ENCODE measurements around the gene DRD1. TPM values are rescaled to one million over a fixed set of nuclear protein-coding genes. Genes with fewer than 3 reads are reported as not detected.

The DRD1 gene
- total RNA-seq, 1 experiment from 2014 or later: 0.10 TPM

DNA sequence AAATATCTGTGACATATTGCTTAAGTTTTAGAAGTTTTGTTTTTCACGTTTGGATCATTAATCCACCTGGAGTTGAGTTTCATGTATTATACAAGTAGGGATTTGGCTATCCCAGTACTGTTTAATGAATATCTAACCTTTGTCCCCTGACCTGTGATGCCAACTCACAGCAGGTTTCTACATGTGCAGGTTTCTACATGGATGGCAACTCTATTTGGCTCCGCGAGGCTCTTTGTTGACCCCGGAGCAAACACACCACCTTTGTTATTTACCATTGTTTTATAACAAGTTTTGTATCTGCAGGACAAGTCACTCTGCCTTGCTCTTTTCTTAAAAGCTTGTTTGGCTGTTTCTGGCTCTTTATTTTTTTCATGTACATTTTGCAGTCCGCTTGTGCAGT, 33.5 kb upstream of the DRD1 start:
- no peak for DNase-seq
- no peaks in the 10 kb centered on the region; the same call in none of the 2 replicates for H3K36me3 ChIP-seq (replicated peaks; ENCODE audit: control insufficient read depth, insufficient read depth, low read length)
- H3K27me3 ChIP-seq (ENCODE audit: control insufficient read depth, insufficient read depth, low read length): peaks cover 6% of the 10 kb centered on the region; the same call in 1 of the 2 replicates
- no peak overlapping the region for H3K4me3 ChIP-seq (ENCODE audit: insufficient read depth, low read depth, low read length)

GRCh38 chr5:175475248-175475647, 31.3 kb upstream of the DRD1 start:
- Histone ChIP-seq H3K36me3 (replicated peaks; ENCODE audit: control insufficient read depth, insufficient read depth, low read length) (no peaks in the 10 kb centered on the region), H3K27me3 (ENCODE audit: control insufficient read depth, insufficient read depth, low read length) (peaks cover 6% of the 10 kb centered on the region; the same call in 1 of the 2 replicates), H3K4me3 (ENCODE audit: insufficient read depth, low read depth, low read length) (no peak overlapping the region)
- no peak for DNase-seq

DNA sequence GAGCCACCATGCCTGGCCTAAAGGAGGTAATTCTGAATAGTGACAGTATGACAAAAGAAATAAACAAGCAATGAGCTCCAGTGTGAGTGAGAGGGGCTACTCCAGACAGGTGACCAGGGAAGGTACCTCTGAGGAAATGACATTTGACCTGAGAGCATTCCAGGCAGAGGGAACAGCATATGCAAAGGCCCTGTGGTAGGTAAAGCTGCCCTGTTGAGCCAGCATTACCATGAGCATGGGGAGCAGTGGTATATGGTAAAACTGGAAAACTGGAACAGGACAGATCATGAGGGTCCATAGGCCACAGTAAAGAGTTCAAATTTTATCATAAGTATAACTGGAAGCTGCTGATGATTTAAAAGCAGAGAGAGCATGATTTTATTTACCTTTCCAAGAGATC, 28.4 kb upstream of the DRD1 start:
- Histone ChIP-seq H3K4me3 (ENCODE audit: insufficient read depth, low read depth, low read length) (no peak overlapping the region), H3K36me3 (replicated peaks; ENCODE audit: control insufficient read depth, insufficient read depth, low read length) (no peaks in the 10 kb centered on the region), H3K27me3 (ENCODE audit: control insufficient read depth, insufficient read depth, low read length) (peaks cover 1% of the 10 kb centered on the region; the same call in 1 of the 2 replicates)
- no peak for DNase-seq

GRCh38 chr5:175471628-175472027, 27.6 kb upstream of the DRD1 start:
- no peaks in the 10 kb centered on the region for H3K36me3 ChIP-seq (replicated peaks; ENCODE audit: control insufficient read depth, insufficient read depth, low read length)
- no peak for DNase-seq
- no peak overlapping the region for H3K4me3 ChIP-seq (ENCODE audit: insufficient read depth, low read depth, low read length)
- H3K27me3 ChIP-seq (ENCODE audit: control insufficient read depth, insufficient read depth, low read length): no peaks in the 10 kb centered on the region; the same call in 1 of the 2 replicates

- no peaks in the 10 kb centered on the region for H3K36me3 ChIP-seq (replicated peaks; ENCODE audit: control insufficient read depth, insufficient read depth, low read length)
- no peak for DNase-seq
- H3K4me3 ChIP-seq (ENCODE audit: insufficient read depth, low read depth, low read length): no peak overlapping the region
- no peaks in the 10 kb centered on the region; the same call in 1 of the 2 replicates for H3K27me3 ChIP-seq (ENCODE audit: control insufficient read depth, insufficient read depth, low read length)
Observed at GRCh38 chr5:175471196-175471595, 27.2 kb upstream of the DRD1 start.

DNA sequence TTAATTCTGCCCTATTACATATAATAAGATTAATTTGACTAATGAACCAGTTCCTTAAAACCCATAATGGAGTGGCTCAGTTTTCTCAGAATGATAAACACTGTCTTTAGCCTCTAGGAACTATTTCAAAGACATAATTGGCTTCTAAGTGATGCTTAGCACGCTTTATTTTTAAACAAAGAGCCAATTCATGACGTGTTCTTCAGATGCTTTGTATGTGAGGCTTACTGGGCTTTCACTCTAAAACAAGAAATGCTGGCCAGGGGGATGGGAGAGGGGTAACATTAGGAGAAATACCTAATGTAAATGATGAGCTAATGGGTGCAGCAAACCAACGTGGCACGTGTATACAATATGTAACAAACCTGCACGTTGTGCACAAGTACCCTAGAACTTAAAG, 26.8 kb upstream of the DRD1 start:
- Histone ChIP-seq H3K36me3 (replicated peaks; ENCODE audit: control insufficient read depth, insufficient read depth, low read length) (no peaks in the 10 kb centered on the region), H3K4me3 (ENCODE audit: insufficient read depth, low read depth, low read length) (no peak overlapping the region), H3K27me3 (ENCODE audit: control insufficient read depth, insufficient read depth, low read length) (no peaks in the 10 kb centered on the region; the same call in 1 of the 2 replicates)
- DNase-seq: no peak

DNA sequence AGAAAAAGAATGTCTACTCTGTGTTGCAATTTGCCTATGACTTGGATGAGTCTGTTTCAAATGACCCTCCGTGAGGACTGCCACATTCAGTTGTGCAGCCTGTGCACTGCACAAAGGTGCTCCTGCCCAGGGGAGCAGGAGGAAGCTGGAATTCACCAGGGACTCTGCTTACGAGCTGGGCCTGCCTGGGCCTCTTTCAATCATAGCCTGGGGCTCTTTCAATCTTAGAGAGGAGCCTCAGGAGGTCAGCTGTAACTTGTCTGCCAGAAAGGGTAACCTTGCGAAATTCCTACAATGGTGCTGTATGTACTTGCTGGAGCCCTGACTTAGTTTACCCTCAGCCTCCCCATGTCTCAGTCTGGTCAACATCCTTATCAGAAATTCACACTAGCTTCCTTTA, 25.9 kb upstream of the DRD1 start:
- no peak for DNase-seq
- H3K36me3 ChIP-seq (replicated peaks; ENCODE audit: control insufficient read depth, insufficient read depth, low read length): no peaks in the 10 kb centered on the region
- no peak overlapping the region for H3K4me3 ChIP-seq (ENCODE audit: insufficient read depth, low read depth, low read length)
- H3K27me3 ChIP-seq (ENCODE audit: control insufficient read depth, insufficient read depth, low read length): no peaks in the 10 kb centered on the region; the same call in 1 of the 2 replicates

DNA sequence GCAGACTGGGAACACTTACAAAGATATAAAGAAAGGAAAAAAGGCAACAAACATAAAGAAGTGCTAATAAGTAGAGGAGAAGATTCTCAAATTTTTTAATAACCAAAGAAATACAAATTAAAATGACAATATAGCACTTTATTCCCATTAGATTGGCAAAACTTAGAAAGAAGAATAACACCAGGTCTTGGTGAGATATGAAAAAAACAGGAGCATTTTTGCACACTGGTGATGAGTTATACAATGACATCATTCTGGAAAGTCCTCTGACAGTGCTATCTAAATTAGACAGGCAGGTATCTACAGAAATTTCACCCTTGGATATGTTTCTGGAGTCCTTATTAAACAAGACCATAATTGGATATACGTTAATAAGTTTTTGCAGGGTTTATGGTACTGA, 24.9 kb upstream of the DRD1 start:
- Histone ChIP-seq H3K36me3 (replicated peaks; ENCODE audit: control insufficient read depth, insufficient read depth, low read length) (no peaks in the 10 kb centered on the region), H3K27me3 (ENCODE audit: control insufficient read depth, insufficient read depth, low read length) (no peaks in the 10 kb centered on the region), H3K4me3 (ENCODE audit: insufficient read depth, low read depth, low read length) (no peak overlapping the region)
- DNase-seq: no peak

GRCh38 chr5:175467983-175468690, 24.2 kb upstream of the DRD1 start:
- DNase-seq: no peak
- H3K4me3 ChIP-seq (ENCODE audit: insufficient read depth, low read depth, low read length): no peak overlapping the region
- no peaks in the 10 kb centered on the region for H3K36me3 ChIP-seq (replicated peaks; ENCODE audit: control insufficient read depth, insufficient read depth, low read length)
- H3K27me3 ChIP-seq (ENCODE audit: control insufficient read depth, insufficient read depth, low read length): no peaks in the 10 kb centered on the region

GRCh38 chr5:175466700-175467318, 22.8 kb upstream of the DRD1 start:
- H3K4me3 ChIP-seq (ENCODE audit: insufficient read depth, low read depth, low read length): no peak overlapping the region
- no peaks in the 10 kb centered on the region for H3K27me3 ChIP-seq (ENCODE audit: control insufficient read depth, insufficient read depth, low read length)
- no peaks in the 10 kb centered on the region for H3K36me3 ChIP-seq (replicated peaks; ENCODE audit: control insufficient read depth, insufficient read depth, low read length)
- no peak for DNase-seq

GRCh38 chr5:175465282-175465681, 21.3 kb upstream of the DRD1 start:
- Histone ChIP-seq H3K4me3 (ENCODE audit: insufficient read depth, low read depth, low read length) (no peak overlapping the region), H3K36me3 (replicated peaks; ENCODE audit: control insufficient read depth, insufficient read depth, low read length) (no peaks in the 10 kb centered on the region), H3K27me3 (ENCODE audit: control insufficient read depth, insufficient read depth, low read length) (no peaks in the 10 kb centered on the region)
- no peak for DNase-seq

DNA sequence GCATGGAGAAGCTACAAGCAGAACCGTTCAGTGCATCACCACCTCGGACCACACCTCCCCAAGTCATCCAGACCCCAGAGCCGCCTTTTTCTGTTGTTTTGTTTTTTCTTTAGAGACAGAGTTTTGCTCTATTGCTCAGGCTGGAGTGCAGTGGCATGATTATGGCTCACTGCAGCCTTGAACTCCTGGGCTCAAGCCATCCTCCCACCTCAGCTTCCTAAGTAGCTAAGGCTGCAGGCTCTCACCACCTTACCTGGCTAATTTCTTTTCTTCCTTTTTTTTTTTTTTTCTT, 20.9 kb upstream of the DRD1 start:
- Histone ChIP-seq H3K36me3 (replicated peaks; ENCODE audit: control insufficient read depth, insufficient read depth, low read length) (no peaks in the 10 kb centered on the region), H3K4me3 (ENCODE audit: insufficient read depth, low read depth, low read length) (no peak overlapping the region), H3K27me3 (ENCODE audit: control insufficient read depth, insufficient read depth, low read length) (no peaks in the 10 kb centered on the region)
- DNase-seq: no peak

DNA sequence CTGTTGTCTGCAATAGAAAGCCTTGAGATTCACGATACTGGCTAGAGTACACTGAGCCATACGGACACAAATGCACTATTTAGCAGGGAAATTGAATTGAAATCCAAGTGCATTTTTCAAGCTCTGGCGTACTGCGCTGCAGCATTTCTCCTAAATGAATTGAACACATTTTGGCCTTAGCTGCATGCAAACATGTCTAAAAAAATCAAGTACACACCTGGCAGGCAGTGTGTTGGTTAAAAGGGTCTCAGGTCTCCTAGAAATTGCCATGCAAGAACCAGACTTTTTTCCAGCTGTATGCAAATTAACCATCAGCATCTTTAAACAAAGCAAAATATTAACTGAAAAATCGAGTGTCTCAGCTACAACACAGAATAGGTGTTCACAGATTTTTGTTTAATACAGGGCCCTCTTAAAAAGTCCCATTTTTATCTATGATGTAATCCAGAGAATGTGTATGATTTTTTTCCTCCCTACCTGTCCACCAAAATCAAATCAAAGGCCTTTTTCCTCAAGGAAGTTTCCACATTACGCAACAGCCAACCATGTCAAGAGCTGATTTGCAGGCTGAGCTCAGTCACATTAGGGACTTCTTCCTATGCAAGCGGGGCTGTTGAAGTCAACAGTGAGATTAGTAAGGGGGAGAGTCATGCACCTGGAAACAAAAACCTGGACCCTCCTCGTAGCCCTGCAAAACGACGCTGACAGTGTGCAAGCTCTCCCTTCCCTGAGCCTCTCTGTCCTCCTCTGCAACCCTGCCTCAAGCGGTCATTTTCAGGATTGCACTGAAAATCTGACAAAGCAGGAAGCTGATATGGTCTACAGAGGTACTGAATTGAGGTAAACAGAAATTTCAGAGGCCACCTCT, 20.3 kb upstream of the DRD1 start:
- Histone ChIP-seq H3K36me3 (replicated peaks; ENCODE audit: control insufficient read depth, insufficient read depth, low read length) (no peaks in the 10 kb centered on the region), H3K4me3 (ENCODE audit: insufficient read depth, low read depth, low read length) (no peak overlapping the region), H3K27me3 (ENCODE audit: control insufficient read depth, insufficient read depth, low read length) (no peaks in the 10 kb centered on the region)
- DNase-seq: peak; percentile 59

DNA sequence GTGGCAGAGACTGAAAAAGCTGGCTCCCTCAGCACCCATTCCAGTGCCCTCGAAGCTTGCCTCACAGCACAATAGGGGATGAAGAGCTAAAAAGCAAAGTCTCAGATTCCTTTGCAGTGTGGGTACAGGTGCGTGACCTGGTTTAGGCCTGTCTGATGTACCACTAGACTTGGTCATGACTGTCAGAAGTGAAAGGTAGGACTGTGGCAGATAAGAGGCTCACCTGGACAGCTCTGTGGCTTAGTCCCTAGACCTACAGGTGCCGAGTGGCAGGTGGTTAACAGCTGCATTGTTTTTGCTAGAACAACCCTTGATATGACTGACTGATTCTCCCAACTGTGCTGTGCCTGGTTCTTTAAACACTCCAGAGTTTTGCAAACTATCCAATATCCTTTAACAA, 19.7 kb upstream of the DRD1 start:
- Histone ChIP-seq H3K27me3 (ENCODE audit: control insufficient read depth, insufficient read depth, low read length) (no peaks in the 10 kb centered on the region), H3K4me3 (ENCODE audit: insufficient read depth, low read depth, low read length) (no peak overlapping the region), H3K36me3 (replicated peaks; ENCODE audit: control insufficient read depth, insufficient read depth, low read length) (no peaks in the 10 kb centered on the region)
- DNase-seq: no peak

GRCh38 chr5:175461370-175461769, 17.4 kb upstream of the DRD1 start:
- no peak overlapping the region for H3K4me3 ChIP-seq (ENCODE audit: insufficient read depth, low read depth, low read length)
- H3K27me3 ChIP-seq (ENCODE audit: control insufficient read depth, insufficient read depth, low read length): no peaks in the 10 kb centered on the region
- no peak for DNase-seq
- H3K36me3 ChIP-seq (replicated peaks; ENCODE audit: control insufficient read depth, insufficient read depth, low read length): no peaks in the 10 kb centered on the region
